Putamen (tissue), 1 donor: ENCODE results near the gene PCDHB7.
"Not testable (repeated sequence)": the region's sequence is repeated elsewhere in the genome, so short reads cannot be mapped to it uniquely, and the experiment has no call there.

Experiments
- DNase-seq: peaks from one replicate; pipeline ENCODE4 v3.0.0-alpha.2; 2016; ENCODE audit warnings: low spot score

Gene PCDHB7

DNA sequence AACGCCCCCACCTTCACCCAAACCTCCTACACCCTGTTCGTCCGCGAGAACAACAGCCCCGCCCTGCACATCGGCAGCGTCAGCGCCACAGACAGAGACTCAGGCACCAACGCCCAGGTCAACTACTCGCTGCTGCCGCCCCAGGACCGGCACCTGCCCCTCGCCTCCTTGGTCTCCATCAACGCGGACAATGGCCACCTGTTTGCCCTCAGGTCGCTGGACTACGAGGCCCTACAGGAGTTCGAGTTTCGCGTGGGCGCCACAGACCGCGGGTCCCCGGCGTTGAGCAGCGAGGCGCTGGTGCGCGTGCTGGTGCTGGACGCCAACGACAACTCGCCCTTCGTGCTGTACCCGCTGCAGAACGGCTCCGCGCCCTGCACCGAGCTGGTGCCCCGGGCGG is 52.4 kb downstream of the PCDHB7 start:
- not testable (repeated sequence) for DNase-seq

DNA sequence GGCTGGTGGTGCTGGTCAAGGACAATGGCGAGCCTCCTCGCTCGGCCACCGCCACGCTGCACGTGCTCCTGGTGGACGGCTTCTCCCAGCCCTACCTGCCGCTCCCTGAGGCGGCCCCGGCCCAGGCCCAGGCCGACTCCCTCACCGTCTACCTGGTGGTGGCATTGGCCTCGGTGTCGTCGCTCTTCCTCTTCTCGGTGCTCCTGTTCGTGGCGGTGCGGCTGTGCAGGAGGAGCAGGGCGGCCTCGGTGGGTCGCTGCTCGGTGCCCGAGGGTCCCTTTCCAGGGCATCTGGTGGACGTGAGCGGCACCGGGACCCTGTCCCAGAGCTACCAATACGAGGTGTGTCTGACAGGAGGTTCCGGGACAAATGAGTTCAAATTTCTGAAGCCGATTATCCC is 53.0 kb downstream of the PCDHB7 start:
- DNase-seq: not testable (repeated sequence)
